ENCODE results near the gene NTMT1.

NTMT1 gene

GRCh38 chr9:129626079-129626624, at the start of gene NTMT1:
TSS of gene NTMT1 (plus strand) at chr9:129626163. CDS start at chr9:129632704, 6,541 bp downstream.
- TF ChIP-seq GATA3 (IDR thresholded peaks at IDR 0.05; ENCODE audit: low read depth, low read length) (no peak), GATA2 (IDR thresholded peaks at IDR 0.05; ENCODE audit: low read depth, low read length) (no peak)

- TF ChIP-seq GATA2 (IDR thresholded peaks at IDR 0.05; ENCODE audit: low read depth, low read length) (no peak), GATA3 (IDR thresholded peaks at IDR 0.05; ENCODE audit: low read depth, low read length) (no peak)
These were observed 49.1 kb upstream of the NTMT1 start for GRCh38 chr9:129576546-129577543.

GRCh38 chr9:129579294-129579693, 46.7 kb upstream of the NTMT1 start:
- TF ChIP-seq GATA2 (IDR thresholded peaks at IDR 0.05; ENCODE audit: low read depth, low read length), result no peak
- no peak for TF ChIP-seq GATA3 (IDR thresholded peaks at IDR 0.05; ENCODE audit: low read depth, low read length)

DNA sequence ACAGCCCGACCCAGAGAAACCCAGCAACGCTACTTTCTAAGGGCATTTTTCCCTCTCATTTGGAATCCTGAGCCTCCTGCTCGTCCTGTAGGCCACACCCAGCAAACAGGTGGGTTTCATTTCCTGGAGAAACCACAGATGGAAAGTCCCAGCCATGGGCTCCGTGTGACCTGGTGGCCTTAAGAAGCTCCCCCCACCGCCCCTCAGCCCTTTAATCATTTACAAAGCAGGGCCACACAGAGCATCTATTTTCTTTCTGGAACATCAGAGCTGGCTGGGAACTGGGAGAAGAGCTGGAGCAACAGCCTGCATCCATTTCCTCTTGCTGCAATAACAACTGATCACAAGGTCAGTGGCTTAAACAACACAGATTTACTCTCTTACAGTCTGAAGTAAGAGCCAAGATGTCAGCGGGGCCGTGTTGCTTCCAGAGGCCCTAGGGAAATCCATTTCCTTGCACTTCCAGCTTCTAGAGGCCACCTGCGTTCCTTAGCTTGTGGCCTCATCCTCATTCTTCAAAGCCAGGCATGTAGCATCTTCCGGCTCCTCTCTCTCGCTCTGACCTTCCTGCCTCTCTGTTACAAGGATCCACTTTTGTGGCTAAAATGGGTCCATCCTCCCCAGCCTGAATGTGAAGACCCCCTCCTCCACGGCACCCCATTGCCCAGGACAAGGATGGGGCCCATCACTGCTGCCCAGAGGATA, 45.6 kb upstream of the NTMT1 start:
- no peak for TF ChIP-seq GATA3 (IDR thresholded peaks at IDR 0.05; ENCODE audit: low read depth, low read length)
- TF ChIP-seq GATA2 (IDR thresholded peaks at IDR 0.05; ENCODE audit: low read depth, low read length), result no peak

GRCh38 chr9:129581505-129582189, 44.3 kb upstream of the NTMT1 start:
- no peak for TF ChIP-seq GATA3 (IDR thresholded peaks at IDR 0.05; ENCODE audit: low read depth, low read length)
- TF ChIP-seq GATA2 (IDR thresholded peaks at IDR 0.05; ENCODE audit: low read depth, low read length), result no peak

DNA sequence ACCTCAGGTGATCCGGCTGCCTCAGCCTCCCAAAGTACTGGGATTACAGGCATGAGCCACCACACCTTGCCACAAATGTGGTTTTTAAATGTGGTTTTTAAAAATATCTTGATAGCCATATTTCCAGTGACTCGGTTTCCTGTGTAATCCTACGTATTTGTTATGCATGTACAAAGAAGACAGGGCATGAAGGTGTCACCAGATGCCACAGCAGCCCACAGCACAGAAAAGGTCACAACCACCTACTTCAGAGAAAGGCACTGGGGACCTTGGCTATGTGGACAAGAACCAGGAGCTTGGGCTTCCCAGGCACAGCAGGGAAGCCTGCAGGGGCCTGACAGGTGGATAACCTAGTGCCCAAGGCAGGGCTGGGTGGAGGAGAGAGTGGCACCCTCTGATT, 43.1 kb upstream of the NTMT1 start:
- TF ChIP-seq GATA3 (IDR thresholded peaks at IDR 0.05; ENCODE audit: low read depth, low read length) (no peak), GATA2 (IDR thresholded peaks at IDR 0.05; ENCODE audit: low read depth, low read length) (no peak)

DNA sequence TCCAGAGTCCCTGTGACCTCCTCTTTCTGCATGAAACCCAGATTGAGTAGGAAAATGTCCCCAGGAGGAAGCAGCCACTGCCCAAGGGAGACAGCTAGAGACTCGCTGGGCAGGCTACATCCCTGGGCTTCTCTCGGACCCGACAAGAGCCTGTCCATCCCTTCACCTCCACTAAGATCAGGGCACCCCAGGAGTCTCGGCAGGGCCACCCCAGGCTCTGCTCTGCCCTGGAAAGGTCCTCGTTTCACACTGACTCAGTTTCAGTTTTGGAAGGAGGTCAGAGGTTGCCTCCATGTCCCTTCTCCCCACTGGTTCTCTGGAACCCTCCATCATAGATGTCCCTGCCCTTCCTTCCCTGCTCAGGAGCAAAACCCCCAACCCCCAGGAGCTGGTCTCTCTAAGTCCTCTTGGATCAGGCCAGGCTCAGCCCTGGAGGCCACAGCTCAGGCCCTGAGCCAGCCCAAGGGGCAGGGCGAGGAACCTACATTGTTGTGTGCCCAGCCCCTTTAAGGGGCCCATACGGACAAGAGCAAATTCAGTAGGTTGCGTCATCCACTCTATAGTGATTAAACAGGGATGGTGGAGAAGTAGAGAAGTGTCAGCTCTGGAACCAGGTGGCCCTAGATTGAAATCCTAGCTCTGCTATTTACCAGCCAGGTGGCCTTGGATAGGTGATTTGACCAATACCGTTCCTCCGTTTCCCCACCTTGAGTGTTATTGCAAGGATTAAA, 42.5 kb upstream of the NTMT1 start:
- TF ChIP-seq GATA2 (IDR thresholded peaks at IDR 0.05; ENCODE audit: low read depth, low read length), result no peak
- TF ChIP-seq GATA3 (IDR thresholded peaks at IDR 0.05; ENCODE audit: low read depth, low read length), result no peak

DNA sequence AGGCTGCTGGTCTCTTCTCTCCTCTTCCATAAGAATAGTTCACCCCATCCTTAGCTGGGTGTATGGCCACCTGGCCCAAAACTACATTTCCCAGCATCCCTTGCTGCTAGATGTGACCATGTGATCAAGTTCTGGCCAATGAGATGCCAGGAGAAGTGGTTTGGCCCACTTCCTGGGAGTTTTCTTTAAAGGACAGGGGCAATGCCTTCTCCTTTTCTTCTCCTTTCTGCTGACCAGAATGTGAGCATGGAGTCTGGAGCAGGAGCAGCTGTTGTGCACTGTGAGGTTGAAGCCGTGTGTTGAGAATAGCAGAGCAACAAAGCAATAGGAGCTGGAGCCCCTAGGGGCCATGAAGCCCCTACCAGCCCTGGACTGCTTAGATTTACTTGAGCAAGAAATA, 41.8 kb upstream of the NTMT1 start:
- TF ChIP-seq GATA3 (IDR thresholded peaks at IDR 0.05; ENCODE audit: low read depth, low read length) (no peak), GATA2 (IDR thresholded peaks at IDR 0.05; ENCODE audit: low read depth, low read length) (no peak)

DNA sequence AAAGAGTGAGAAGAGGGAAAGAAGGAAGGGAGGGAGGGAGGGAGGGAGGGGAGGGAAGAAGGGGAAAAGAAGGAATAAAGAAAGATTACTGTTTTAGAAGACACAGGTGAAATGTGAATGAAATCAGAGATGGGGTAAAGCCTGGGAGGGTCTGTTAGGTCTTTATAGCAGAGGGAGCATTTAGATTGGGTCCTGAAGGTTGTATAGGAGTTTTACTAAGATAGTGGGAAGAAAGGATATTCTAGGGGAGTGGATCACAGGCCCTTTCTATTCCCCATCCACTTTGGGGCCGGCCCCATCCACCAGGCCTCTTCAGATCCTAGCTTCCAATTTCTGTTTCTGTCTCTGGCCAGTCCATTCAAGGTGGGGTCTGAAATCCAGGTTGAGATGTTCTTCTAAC, 40.6 kb upstream of the NTMT1 start:
- no peak for TF ChIP-seq GATA2 (IDR thresholded peaks at IDR 0.05; ENCODE audit: low read depth, low read length)
- no peak for TF ChIP-seq GATA3 (IDR thresholded peaks at IDR 0.05; ENCODE audit: low read depth, low read length)

- TF ChIP-seq GATA2 (IDR thresholded peaks at IDR 0.05; ENCODE audit: low read depth, low read length) (no peak), GATA3 (IDR thresholded peaks at IDR 0.05; ENCODE audit: low read depth, low read length) (no peak)
These were observed 39.7 kb upstream of the NTMT1 start for GRCh38 chr9:129586245-129586644.

- TF ChIP-seq GATA2 (IDR thresholded peaks at IDR 0.05; ENCODE audit: low read depth, low read length) (no peak), GATA3 (IDR thresholded peaks at IDR 0.05; ENCODE audit: low read depth, low read length) (no peak)
These were observed 39.3 kb upstream of the NTMT1 start for GRCh38 chr9:129586685-129587084.

DNA sequence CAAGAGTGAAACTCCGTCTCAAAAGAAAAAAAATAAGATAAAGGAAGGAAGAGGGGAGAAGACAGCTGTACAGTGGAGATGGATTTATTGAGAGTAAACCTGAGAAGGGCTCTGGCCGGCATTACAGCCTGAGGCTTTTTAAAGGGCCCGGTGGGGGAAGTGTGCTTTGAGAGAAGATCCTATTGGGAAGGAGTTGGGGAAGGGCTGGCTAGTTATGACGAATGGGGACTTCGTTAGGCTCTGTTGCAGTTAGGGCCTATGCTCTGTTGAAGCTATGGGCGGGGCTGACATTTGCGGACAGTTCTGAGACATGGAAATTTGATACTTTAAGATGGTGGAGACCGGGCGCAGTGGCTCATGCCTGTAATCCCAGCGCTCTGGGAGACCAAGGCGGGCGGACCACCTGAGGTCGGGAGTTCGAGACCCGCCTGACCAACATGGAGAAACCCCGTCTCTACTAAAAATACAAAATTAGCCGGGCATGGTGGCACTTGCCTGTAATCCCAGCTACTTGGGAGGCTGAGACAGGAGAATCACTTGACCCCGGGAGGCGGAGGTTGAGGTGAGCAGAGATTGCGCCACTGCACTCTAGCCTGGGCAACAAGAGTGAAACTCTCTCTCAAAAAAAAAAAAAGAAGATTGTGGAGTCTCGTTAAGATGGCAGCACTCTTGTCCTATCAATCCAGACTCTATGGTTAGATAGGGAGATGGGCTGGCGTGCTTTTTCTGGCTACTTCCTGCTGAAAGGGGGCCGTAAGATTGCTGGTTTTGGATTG, 38.3 kb upstream of the NTMT1 start:
- TF ChIP-seq GATA3 (IDR thresholded peaks at IDR 0.05; ENCODE audit: low read depth, low read length) (no peak), GATA2 (IDR thresholded peaks at IDR 0.05; ENCODE audit: low read depth, low read length) (no peak)

Data from SH-SY5Y (cell line).